Fibroblast of lung (primary cell): Measurements from ENCODE around the gene IGLON5.

Experiments used
- EZH2 ChIP-seq: IDR thresholded peaks from 2 replicates; pipeline ENCODE4 v1.5.1; 2012; ENCODE audit warnings: low read length, control low read depth, mild to moderate bottlenecking; ENCODE audit errors: missing control alignments
- TF ChIP-seq, protein P1 (sequence below), 2 donors: IDR thresholded peaks in 1 of 2; conservative IDR thresholded peaks in 1 of 2; 1 replicate in 1 of 2; 2 replicates in 1 of 2; pipeline ENCODE4 v1.5.1; 2011 to 2012; ENCODE audit warnings: low read length in 2 of 2, control low read depth in 1 of 2, inconsistent platforms in 1 of 2, low read depth in 1 of 2, mild to moderate bottlenecking in 1 of 2

DNA sequence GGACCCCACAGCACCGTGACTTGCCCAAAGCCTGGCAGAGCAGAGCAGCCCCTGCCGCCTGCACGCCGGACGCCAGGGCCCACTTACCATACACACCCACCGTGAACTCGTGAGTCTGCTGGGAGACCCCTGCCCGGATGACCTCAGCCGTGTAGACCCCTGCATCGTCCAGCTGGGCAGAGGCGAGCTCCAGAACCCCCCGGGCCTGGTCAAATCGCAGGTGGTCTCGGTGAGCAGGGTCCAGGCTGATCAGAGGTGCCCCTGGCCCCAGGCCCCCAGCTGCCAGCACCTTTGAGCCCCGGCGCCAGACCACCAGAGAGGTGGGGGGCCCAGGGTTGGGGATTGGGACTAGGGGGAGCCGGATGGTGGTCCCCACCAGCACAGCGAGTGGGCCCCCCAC lies 29.6 kb downstream of the IGLON5 start:
- TF ChIP-seq, protein P1, sequence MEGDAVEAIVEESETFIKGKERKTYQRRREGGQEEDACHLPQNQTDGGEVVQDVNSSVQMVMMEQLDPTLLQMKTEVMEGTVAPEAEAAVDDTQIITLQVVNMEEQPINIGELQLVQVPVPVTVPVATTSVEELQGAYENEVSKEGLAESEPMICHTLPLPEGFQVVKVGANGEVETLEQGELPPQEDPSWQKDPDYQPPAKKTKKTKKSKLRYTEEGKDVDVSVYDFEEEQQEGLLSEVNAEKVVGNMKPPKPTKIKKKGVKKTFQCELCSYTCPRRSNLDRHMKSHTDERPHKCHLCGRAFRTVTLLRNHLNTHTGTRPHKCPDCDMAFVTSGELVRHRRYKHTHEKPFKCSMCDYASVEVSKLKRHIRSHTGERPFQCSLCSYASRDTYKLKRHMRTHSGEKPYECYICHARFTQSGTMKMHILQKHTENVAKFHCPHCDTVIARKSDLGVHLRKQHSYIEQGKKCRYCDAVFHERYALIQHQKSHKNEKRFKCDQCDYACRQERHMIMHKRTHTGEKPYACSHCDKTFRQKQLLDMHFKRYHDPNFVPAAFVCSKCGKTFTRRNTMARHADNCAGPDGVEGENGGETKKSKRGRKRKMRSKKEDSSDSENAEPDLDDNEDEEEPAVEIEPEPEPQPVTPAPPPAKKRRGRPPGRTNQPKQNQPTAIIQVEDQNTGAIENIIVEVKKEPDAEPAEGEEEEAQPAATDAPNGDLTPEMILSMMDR (conservative IDR thresholded peaks at IDR 0.05 in 1 of 2, IDR thresholded peaks at IDR 0.05 in 1 of 2; ENCODE audit: low read depth in 1 of 2, low read length in 2 of 2) = no peak
- TF ChIP-seq EZH2 = no peak
